ENCODE data around the gene GOLGA6A.
"Not testable (repeated sequence)": the region's sequence is repeated elsewhere in the genome, so short reads cannot be mapped to it uniquely, and the experiment has no call there.

GOLGA6A gene

GRCh38 chr15:74052271-74053260, 29.8 kb downstream of the GOLGA6A start:
- not testable (repeated sequence) for DNase-seq (ENCODE audit: low read depth in 2 of 2)

GRCh38 chr15:74050556-74051234, 31.7 kb downstream of the GOLGA6A start:
- DNase-seq (ENCODE audit: low read depth in 2 of 2) = no peak

- DNase-seq (ENCODE audit: low read depth in 2 of 2) = no peak
Observed at GRCh38 chr15:74050127-74050526, 32.2 kb downstream of the GOLGA6A start.

- DNase-seq (ENCODE audit: low read depth in 2 of 2) = no peak
Observed at GRCh38 chr15:74046275-74046674, 36.1 kb downstream of the GOLGA6A start.

- no peak for DNase-seq (ENCODE audit: low read depth in 2 of 2)
Observed at GRCh38 chr15:74045636-74046274, 36.6 kb downstream of the GOLGA6A start.

- no peak for DNase-seq (ENCODE audit: low read depth in 2 of 2)
Observed at GRCh38 chr15:74045184-74045583, 37.2 kb downstream of the GOLGA6A start.

- no peak for DNase-seq (ENCODE audit: low read depth in 2 of 2)
Observed at GRCh38 chr15:74044267-74045110, 37.9 kb downstream of the GOLGA6A start.

GRCh38 chr15:74043425-74044266, 38.7 kb downstream of the GOLGA6A start:
- DNase-seq (ENCODE audit: low read depth in 2 of 2) = no peak

- DNase-seq (ENCODE audit: low read depth in 2 of 2) = no peak
Observed at GRCh38 chr15:74042603-74043424, 39.5 kb downstream of the GOLGA6A start.

- DNase-seq (ENCODE audit: low read depth in 2 of 2) = no peak
Observed at GRCh38 chr15:74041777-74042435, 40.4 kb downstream of the GOLGA6A start.

- DNase-seq (ENCODE audit: low read depth in 2 of 2) = no peak
Observed at GRCh38 chr15:74041311-74041756, 41.0 kb downstream of the GOLGA6A start.

GRCh38 chr15:74040109-74040850, 42.1 kb downstream of the GOLGA6A start:
- DNase-seq (ENCODE audit: low read depth in 2 of 2) = no peak

GRCh38 chr15:74039656-74040010, 42.7 kb downstream of the GOLGA6A start:
- no peak for DNase-seq (ENCODE audit: low read depth in 2 of 2)

- DNase-seq (ENCODE audit: low read depth in 2 of 2) = no peak
Observed at GRCh38 chr15:74038707-74039655, 43.4 kb downstream of the GOLGA6A start.

GRCh38 chr15:74037171-74038117, 44.9 kb downstream of the GOLGA6A start:
- DNase-seq (ENCODE audit: low read depth in 2 of 2) = no peak

Measured in stimulated activated CD8-positive, alpha-beta memory T cell treated with anti-CD3 and anti-CD28 coated beads, Interleukin-7, amount 100 ng/mL, for 4 hours (primary cell).